NCI-H1930 (cell line): ENCODE measurements around the gene HRC.

ENCODE experiments used
- DNase-seq, 2 experiments: peaks; one replicate each; lab custom pipeline; 2025; lab: John Stamatoyannopoulos, UW

Gene HRC

GRCh38 chr19:49114630-49115363, 40.4 kb downstream of the HRC start:
- DNase-seq = peak; percentile 28 to 53

DNA sequence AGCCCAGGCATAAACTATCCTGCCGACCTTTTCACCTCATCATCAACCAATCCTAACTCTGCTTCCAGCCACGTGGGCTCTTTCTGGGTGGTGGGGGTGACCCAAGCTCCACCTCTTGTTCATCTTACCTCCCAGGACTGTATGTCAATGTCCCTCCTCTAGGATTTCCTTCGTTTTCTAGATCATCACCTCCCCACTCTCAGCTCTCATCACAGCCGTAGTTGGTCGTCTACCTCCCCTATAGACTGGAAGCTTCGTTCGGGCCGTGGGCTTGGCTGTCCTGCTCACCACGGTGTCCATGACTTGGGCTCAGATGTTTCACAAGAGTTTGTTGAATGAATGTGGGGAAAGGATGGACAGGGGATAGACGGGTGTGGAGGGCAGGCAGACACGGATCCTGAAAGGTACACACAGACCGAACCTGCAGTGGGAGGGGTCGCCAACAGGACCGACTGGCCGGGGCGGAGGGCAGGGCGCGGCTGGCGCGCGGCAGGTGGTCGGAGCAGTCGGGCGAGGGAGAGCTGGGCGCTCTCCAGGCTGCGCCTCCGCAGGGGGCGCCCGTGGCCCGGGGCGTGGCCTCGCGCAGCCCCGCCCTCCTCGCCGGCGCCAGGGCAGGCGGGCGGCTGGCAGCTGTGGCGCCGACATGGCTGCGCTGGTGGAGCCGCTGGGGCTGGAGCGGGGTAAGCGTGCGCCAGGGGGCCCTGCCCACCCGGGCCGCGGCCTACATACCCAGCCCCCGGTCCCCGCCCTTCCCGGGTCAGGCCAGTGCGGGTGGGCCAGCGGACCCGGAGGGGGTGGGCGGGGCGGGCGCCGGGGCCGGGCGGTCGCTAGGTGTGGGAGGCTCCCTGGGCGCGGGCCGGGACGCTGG, 41.2 kb downstream of the HRC start, which contains the start of gene LIN7B:
TSS of gene LIN7B (plus strand) at position 609 of the 868 bp plus-strand sequence. CDS start at position 644, 35 bp downstream.
- DNase-seq = peak; percentile 43 to 81

- DNase-seq = no peak
Measured at GRCh38 chr19:49111218-49111998, 43.8 kb downstream of the HRC start.

GRCh38 chr19:49110567-49110966, 44.6 kb downstream of the HRC start:
- DNase-seq = no peak

DNA sequence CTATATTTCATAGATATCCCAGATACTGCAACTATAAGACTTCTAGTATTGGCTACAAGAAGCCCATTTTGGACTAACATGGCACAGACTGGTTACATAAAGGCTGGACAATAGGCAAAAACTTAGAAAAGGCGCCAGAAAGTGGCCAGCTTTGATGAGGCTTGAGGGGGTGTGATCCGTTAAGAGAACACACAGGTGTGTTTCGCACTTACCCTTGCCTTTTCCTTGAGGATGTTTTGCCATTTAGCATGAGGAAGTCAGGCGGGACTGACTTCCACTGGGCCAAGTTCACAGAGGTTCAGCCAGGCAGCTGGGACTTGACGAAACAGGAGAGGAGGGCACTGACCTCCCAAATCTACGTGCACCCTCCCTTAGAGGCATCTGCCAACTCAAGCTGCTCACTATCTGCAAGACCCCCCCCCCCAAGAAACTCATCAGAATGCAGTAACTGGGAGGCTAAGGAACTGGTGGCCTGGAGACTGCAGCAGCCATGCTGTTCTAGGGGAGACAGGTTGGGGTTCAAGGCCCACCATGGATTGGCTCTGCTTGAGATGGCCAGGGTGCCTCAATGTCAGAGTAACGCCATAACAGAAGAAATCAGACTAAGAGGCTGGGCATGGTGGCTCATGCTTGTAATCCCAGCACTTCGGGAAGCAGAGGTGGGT, 45.5 kb downstream of the HRC start:
- DNase-seq = no peak

- no peak for DNase-seq
Measured at GRCh38 chr19:49109051-49109450, 46.1 kb downstream of the HRC start.

GRCh38 chr19:49107625-49108459, 47.4 kb downstream of the HRC start:
- DNase-seq = no peak

GRCh38 chr19:49106648-49107135, 48.5 kb downstream of the HRC start:
- peak; percentile 40 to 66 for DNase-seq

GRCh38 chr19:49104229-49104864, 50.8 kb downstream of the HRC start:
- no peak for DNase-seq

GRCh38 chr19:49103331-49104085, 51.7 kb downstream of the HRC start:
- no peak for DNase-seq

GRCh38 chr19:49102303-49102702, 52.9 kb downstream of the HRC start:
- DNase-seq = no peak
